ENCODE measurements around the gene BEND6. TPM values are rescaled to one million over a fixed set of nuclear protein-coding genes. Genes with fewer than 3 reads are reported as not detected.
A peak's percentile ranks its signal among the peaks of the same experiment; 100 is the strongest.

The BEND6 gene
- total and polyA plus RNA-seq, 2 of the 4 experiments (the other 2 are of a cell fraction) = 4.1 to 9.7 TPM

- TF ChIP-seq, protein P1, sequence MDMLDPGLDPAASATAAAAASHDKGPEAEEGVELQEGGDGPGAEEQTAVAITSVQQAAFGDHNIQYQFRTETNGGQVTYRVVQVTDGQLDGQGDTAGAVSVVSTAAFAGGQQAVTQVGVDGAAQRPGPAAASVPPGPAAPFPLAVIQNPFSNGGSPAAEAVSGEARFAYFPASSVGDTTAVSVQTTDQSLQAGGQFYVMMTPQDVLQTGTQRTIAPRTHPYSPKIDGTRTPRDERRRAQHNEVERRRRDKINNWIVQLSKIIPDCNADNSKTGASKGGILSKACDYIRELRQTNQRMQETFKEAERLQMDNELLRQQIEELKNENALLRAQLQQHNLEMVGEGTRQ (IDR thresholded peaks at IDR 0.05; ENCODE audit: low read depth, low read length) = peak; percentile 26; the same call in 1 of the 2 replicates
These were observed 16.2 kb upstream of the BEND6 start (continued) for GRCh38 chr6:56938649-56939191.

- H2BK20ac ChIP-seq (ENCODE audit: low read depth, low read length) = no peak overlapping the region
- no peak overlapping the region for H3K4me3 ChIP-seq (ENCODE audit: insufficient read depth, low read depth, low read length)
- H3K4me1 ChIP-seq (ENCODE audit: control insufficient read depth, insufficient read depth, low read length) = peaks cover 3% of the 10 kb centered on the region; the same call in 1 of the 2 replicates
- no peak for ATAC-seq (ENCODE audit: low read depth)
- H2BK5ac ChIP-seq (ENCODE audit: low read depth, low read length, poor library complexity, severe bottlenecking) = no peak overlapping the region
- 100% methylated on average over 2 of the region's 5 CpGs; no CpG with 5 or more reads in 1 of the 2 experiments for WGBS, 2 experiments (ENCODE audit: extremely low coverage in 2 of 2, insufficient read length in 1 of 2)
- H4K91ac ChIP-seq (ENCODE audit: insufficient read depth, low read depth, low read length) = no peak overlapping the region
- H3K27ac ChIP-seq (ENCODE audit: insufficient read depth, low read length) = no peak overlapping the region
- H3K23ac ChIP-seq (ENCODE audit: low read depth, low read length) = no peak overlapping the region
- H2BK120ac ChIP-seq (ENCODE audit: low read depth, low read length) = no peak overlapping the region
- peaks cover 6% of the 10 kb centered on the region for H3K9me3 ChIP-seq (ENCODE audit: control insufficient read depth, insufficient read depth, low read length)
- peaks cover 6% of the 10 kb centered on the region; the same call in 1 of the 2 replicates for H4K20me1 ChIP-seq (ENCODE audit: insufficient read depth, low read length)
- no peak overlapping the region for H2AK9ac ChIP-seq (replicated peaks; ENCODE audit: low read depth, low read length, poor library complexity)
- H2AK5ac ChIP-seq (ENCODE audit: low read depth, low read length) = 0 out of 2 replicates have a peak overlapping the region, but pooled peaks have one; percentile 7
- H3K27me3 ChIP-seq (ENCODE audit: control insufficient read depth, insufficient read depth, low read length) = no peaks in the 10 kb centered on the region
- dilution Hi-C loops (cut with HindIII; ENCODE audit: low sequenced_read_pairs, unreplicated experiment) (no loop called here), intact Hi-C loops (cut with micrococcal nuclease) (no loop called here), in situ Hi-C loops (cut with MboI; ENCODE audit: low sequenced_read_pairs) (no loop called here)
- no peak overlapping the region for H4K8ac ChIP-seq (ENCODE audit: low read depth in 2 of 2, low read length in 2 of 2)
- H3K79me1 ChIP-seq (ENCODE audit: low read depth in 1 of 2, low read length in 2 of 2) = peaks cover 0 to 12% of the 10 kb centered on the region in 2 experiments; a peak in 2 of 4 replicates
- H2AFZ ChIP-seq (replicated peaks; ENCODE audit: low read length, poor library complexity) = no peak overlapping the region
- no peaks in the 10 kb centered on the region for H3K36me3 ChIP-seq (ENCODE audit: control insufficient read depth, insufficient read depth, low read length)
- H3K4ac ChIP-seq (ENCODE audit: low read depth, low read length) = no peak overlapping the region
- no peaks in the 10 kb centered on the region for H3K9me1 ChIP-seq (ENCODE audit: insufficient read depth, low read length)
- ChIA-PET POLR2A (ENCODE audit: unreplicated experiment) (no interaction called here), CTCF (no interaction called here)
- no peak overlapping the region for H3K14ac ChIP-seq (replicated peaks; ENCODE audit: low read depth, low read length)
- BruUV-seq (replicated peaks) = no TSS peak
- no peak overlapping the region for H3K18ac ChIP-seq (ENCODE audit: low read depth, low read length)
- H3K9ac ChIP-seq (ENCODE audit: low read depth, low read length) = no peak overlapping the region
- no peak overlapping the region for H2BK15ac ChIP-seq (ENCODE audit: low read depth, low read length)
- no peak overlapping the region for H3K4me2 ChIP-seq (ENCODE audit: low read depth, low read length)
- no peak for DNase-seq
- no peak overlapping the region for H4K5ac ChIP-seq (ENCODE audit: low read depth, low read length)
- H3K56ac ChIP-seq (ENCODE audit: extremely low read depth, insufficient read depth, low read length) = no peak overlapping the region
- no peak for TF ChIP-seq POLR2A (IDR thresholded peaks at IDR 0.05; ENCODE audit: low read depth, low read length)
- TF ChIP-seq, protein P1 (IDR thresholded peaks at IDR 0.05; ENCODE audit: low read depth, low read length) = no peak
- no peak for TF ChIP-seq MAFK (IDR thresholded peaks at IDR 0.05; ENCODE audit: low read depth, low read length)
- TF ChIP-seq SMC3 (IDR thresholded peaks at IDR 0.05; ENCODE audit: low read depth, low read length) = no peak
- TF ChIP-seq, protein P2, sequence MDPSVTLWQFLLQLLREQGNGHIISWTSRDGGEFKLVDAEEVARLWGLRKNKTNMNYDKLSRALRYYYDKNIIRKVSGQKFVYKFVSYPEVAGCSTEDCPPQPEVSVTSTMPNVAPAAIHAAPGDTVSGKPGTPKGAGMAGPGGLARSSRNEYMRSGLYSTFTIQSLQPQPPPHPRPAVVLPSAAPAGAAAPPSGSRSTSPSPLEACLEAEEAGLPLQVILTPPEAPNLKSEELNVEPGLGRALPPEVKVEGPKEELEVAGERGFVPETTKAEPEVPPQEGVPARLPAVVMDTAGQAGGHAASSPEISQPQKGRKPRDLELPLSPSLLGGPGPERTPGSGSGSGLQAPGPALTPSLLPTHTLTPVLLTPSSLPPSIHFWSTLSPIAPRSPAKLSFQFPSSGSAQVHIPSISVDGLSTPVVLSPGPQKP (IDR thresholded peaks at IDR 0.05; ENCODE audit: borderline replicate concordance, low read depth, low read length) = no peak
- TF ChIP-seq RCOR1 (IDR thresholded peaks at IDR 0.05; ENCODE audit: insufficient replicate concordance, low read length) = no peak
- no peak for TF ChIP-seq FOS (IDR thresholded peaks at IDR 0.05; ENCODE audit: low read depth, low read length)
- TF ChIP-seq CEBPB (IDR thresholded peaks at IDR 0.05; ENCODE audit: low read depth, low read length) = no peak
- TF ChIP-seq MXI1 (IDR thresholded peaks at IDR 0.05; ENCODE audit: borderline replicate concordance, low read depth, low read length) = no peak
- TF ChIP-seq RAD21 (IDR thresholded peaks at IDR 0.05; ENCODE audit: low read length) = no peak
- no peak for TF ChIP-seq CHD1 (IDR thresholded peaks at IDR 0.05; ENCODE audit: low read depth, low read length)
- no peak for TF ChIP-seq NFE2L2 (IDR thresholded peaks at IDR 0.05; ENCODE audit: low read depth, low read length)
- no peak for TF ChIP-seq RFX5 (IDR thresholded peaks at IDR 0.05; ENCODE audit: low read depth, low read length)
- no peak for TF ChIP-seq MAZ (IDR thresholded peaks at IDR 0.05; ENCODE audit: borderline replicate concordance, low read depth, low read length)
- no peak for TF ChIP-seq BHLHE40 (IDR thresholded peaks at IDR 0.05; ENCODE audit: low read depth, low read length)
These were observed 14.4 kb upstream of the BEND6 start for GRCh38 chr6:56940463-56940862.

All from IMR-90 (cell line).